GM06990 (cell line): ENCODE data around the gene TTC28.

ENCODE experiments used
- DNase-seq: peaks from one replicate; pipeline ENCODE4 v3.0.0-alpha.2; 2011; ENCODE audit not compliant: insufficient read length; ENCODE audit errors: extremely low read depth
- H3K27me3 ChIP-seq: replicated peaks from 2 replicates; pipeline ENCODE4 v1.6.0; 2011; ENCODE audit warnings: low read length; ENCODE audit not compliant: control insufficient read depth, insufficient read depth
- H3K36me3 ChIP-seq: 2 replicates; pipeline ENCODE4 v1.5.1; 2011; ENCODE audit warnings: low read length; ENCODE audit not compliant: control insufficient read depth, insufficient read depth
- H3K4me3 ChIP-seq: replicated peaks from 2 replicates; pipeline ENCODE4 v1.5.1; 2011; ENCODE audit warnings: low read depth, mild to moderate bottlenecking, control low read depth, low read length
- TF ChIP-seq, protein P1 (sequence below): IDR thresholded peaks from 2 replicates; pipeline ENCODE4 v1.5.1; 2011; ENCODE audit warnings: low read length, control low read depth, mild to moderate bottlenecking, inconsistent platforms; ENCODE audit not compliant: insufficient read depth, poor library complexity, severe bottlenecking

TTC28 gene

DNA sequence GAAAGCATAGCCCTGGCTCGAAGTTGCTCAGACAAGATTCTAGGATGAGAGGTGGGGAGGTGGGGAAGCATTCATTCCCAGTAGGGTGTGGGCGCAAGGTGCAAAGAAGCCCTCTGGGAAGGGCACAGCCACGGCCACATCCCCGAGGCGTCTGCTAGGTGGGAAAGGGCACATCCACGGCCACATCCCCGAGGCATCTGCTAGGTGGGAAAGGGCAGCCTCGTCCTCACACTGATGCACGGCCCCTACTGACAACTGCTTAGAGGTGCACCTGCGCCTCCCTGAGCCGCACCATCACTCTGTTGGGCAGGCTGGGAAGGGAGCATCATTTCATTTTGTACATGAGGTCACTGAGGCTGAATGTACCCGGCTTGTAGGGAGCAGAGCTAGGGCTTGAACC is 666.0 kb downstream of the TTC28 start:
- TF ChIP-seq, protein P1, sequence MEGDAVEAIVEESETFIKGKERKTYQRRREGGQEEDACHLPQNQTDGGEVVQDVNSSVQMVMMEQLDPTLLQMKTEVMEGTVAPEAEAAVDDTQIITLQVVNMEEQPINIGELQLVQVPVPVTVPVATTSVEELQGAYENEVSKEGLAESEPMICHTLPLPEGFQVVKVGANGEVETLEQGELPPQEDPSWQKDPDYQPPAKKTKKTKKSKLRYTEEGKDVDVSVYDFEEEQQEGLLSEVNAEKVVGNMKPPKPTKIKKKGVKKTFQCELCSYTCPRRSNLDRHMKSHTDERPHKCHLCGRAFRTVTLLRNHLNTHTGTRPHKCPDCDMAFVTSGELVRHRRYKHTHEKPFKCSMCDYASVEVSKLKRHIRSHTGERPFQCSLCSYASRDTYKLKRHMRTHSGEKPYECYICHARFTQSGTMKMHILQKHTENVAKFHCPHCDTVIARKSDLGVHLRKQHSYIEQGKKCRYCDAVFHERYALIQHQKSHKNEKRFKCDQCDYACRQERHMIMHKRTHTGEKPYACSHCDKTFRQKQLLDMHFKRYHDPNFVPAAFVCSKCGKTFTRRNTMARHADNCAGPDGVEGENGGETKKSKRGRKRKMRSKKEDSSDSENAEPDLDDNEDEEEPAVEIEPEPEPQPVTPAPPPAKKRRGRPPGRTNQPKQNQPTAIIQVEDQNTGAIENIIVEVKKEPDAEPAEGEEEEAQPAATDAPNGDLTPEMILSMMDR, result no peak
- Histone ChIP-seq H3K27me3 (no peaks in the 10 kb centered on the region; the same call in 1 of the 2 replicates), H3K4me3 (no peak overlapping the region), H3K36me3 (no peaks in the 10 kb centered on the region)
- DNase-seq, result no peak

DNA sequence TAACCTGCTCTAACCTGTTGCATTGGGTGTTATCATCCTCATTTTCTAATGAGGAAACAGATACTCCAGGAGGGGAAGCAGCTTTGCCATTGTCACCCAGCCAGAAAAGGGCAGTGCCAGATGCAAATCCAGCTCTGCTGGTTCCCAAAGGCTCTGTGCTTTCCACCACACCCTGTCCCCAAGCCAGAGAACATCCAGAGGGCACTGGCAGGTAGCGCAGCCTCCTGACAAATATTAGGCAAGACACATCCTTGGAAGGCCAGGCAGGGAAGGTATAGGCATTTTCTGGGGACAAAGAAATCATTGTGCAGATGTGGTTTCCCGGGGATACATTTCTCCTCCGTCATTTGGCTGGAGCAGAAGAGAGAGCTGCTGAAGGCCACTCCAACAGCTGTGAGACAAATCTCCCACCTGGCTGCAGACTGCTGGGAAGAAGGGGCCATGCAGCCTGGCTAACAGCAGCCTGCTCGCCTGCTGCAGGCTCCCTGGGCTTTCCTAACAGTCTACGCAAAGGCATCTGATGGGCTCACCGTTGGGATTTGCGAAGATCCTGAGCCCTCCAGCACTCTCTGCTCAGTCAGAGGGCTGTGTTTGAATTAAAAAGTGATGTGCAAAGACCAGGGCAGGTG is 666.7 kb downstream of the TTC28 start:
- Histone ChIP-seq H3K4me3 (no peak overlapping the region), H3K27me3 (no peaks in the 10 kb centered on the region; the same call in 1 of the 2 replicates), H3K36me3 (no peaks in the 10 kb centered on the region)
- DNase-seq, result no peak
- TF ChIP-seq, protein P1, result no peak

DNA sequence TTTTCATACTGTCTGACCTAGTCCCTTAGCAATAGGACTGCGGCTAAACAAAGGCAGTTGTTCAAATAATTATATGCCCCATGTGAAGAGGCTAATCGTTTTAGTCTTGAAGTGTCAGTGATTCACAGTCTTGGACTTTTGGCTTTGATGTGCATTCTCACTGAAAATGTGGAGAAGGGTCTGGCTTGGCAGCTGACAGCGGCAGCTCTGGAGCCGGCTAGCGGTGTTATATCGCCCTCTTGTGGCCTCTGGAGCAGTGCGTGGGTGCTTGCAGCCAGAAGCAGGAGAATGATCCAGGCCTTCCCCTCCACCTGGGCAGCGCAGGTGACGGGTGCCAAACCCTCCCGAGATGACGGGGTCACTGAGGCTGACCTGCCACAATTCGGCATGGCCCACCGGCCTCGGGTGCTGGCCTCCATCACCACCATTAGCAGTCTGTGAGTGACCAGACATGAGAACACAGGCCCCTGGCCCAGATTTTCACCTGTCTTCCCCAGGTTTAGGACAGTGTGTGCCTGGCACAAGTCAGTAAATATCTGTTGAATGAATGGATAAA is 670.3 kb downstream of the TTC28 start:
- H3K27me3 ChIP-seq, result no peaks in the 10 kb centered on the region; the same call in 1 of the 2 replicates
- DNase-seq, result peak; percentile 38
- TF ChIP-seq, protein P1, result peak; percentile 94
- H3K36me3 ChIP-seq, result no peaks in the 10 kb centered on the region
- H3K4me3 ChIP-seq, result no peak overlapping the region

DNA sequence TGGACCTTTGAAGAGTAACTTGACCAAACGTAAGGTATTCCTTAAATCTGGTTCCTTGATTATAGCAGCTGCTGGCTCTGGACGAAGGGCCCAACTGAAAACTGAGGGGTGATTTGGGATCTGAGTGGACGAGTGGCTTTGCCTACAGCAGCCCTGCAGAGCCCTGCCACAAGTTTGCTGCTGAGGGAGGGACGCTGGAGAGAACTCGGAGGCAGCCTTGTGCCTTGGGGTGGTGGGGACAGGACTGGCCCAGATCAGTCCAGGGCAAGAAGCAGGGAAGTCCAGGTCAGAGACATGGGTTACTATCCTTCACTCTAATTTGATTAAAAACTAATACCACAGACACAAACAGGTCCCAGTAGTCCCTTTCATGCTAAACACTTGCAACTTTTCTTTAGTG is 671.0 kb downstream of the TTC28 start:
- Histone ChIP-seq H3K36me3 (no peaks in the 10 kb centered on the region), H3K27me3 (no peaks in the 10 kb centered on the region; the same call in 1 of the 2 replicates), H3K4me3 (no peak overlapping the region)
- DNase-seq, result no peak
- TF ChIP-seq, protein P1, result no peak

DNA sequence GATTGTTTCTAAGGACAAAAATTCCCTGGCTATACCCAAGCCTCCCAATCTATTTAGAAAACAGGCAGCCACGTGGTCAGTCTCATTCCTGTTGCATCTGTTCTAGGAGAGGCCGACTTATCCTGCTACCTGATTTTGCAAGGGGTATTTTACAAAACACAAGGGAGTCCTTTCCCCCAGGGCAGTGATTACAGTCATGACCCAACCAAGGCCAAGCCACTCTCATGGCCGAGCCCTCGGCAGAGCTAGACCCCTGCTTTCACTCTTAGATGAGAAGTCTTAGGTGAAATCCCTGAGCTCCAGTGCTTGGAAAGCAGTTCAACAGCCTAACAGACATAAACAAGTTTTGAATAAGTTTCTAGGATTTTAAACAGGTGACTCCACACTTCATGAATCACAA is 671.6 kb downstream of the TTC28 start:
- Histone ChIP-seq H3K36me3 (no peaks in the 10 kb centered on the region), H3K4me3 (no peak overlapping the region), H3K27me3 (no peaks in the 10 kb centered on the region; the same call in 1 of the 2 replicates)
- no peak for DNase-seq
- TF ChIP-seq, protein P1, result no peak
